GM21529 (cell line): ENCODE measurements around the gene CFAP20.
A peak's percentile ranks its signal among the peaks of the same experiment; 100 is the strongest.

ENCODE experiments used
- ATAC-seq: cut with Tn5 transposase; IDR thresholded peaks from one replicate; pipeline ENCODE4 v1.9.1; 2021; ENCODE audit not compliant: unreplicated experiment

CFAP20 gene

DNA sequence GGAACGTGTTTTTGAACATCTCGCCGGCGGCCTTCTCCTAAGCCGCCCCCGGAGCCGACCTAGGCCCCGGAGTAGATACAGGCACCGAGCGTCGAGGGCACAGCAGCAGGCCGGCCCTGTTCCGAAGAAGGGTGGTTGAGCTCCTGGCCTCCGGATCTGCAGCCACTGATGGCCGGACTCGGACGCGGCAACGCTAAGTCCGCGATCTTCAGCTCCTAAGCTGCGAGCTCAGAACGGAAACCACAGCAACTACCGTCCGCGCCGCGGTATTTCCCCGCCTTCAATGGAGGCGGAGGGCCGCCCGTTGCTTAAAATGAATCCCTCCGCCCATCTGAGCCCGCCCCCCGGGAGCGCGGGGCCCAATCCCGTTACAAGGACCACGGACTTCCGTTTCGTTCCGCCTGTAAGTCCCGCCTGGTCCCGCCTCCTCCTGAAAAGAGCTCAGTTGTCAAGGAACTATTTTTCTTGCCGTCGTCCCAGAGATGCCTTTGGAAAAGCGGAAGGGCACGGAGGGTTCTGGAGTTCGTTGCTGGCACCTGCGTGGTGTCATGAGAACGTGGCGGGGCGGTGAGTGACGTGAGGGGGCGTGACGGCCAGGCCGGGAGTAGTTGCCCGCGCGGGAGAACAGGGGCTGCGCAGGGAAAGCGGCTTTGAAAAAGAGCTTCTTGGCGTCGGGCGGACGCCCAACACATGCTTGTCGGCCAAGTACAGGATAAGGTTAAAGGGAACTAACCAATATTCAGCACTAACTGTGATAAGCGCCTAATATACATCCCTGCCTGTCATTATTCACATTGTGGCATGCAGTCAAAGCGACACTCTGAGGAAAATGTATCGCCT lies at the start of gene CFAP20:
CFAP20 (minus strand) TSS at position 285 of the 840 bp plus-strand sequence; CDS start at position 19, 266 bp downstream.
- peak; percentile 84 for ATAC-seq

DNA sequence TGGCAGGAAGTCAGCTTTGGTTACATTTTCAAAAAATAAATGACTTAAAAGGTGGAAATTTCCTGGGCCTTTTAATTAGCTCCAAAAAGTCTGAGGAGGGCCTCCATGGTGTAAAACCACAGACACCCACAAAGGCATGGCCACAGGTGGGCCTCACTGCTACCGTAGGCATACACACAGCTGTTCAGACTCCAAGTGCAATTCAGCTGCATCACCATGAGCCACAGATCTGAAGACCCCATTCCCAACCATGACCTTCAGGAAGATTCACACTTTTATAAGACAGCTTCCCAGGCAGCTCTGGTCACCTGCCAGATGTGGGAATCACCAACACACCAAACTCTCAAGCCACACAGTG lies 48.2 kb upstream of the CFAP20 start:
- no peak for ATAC-seq

DNA sequence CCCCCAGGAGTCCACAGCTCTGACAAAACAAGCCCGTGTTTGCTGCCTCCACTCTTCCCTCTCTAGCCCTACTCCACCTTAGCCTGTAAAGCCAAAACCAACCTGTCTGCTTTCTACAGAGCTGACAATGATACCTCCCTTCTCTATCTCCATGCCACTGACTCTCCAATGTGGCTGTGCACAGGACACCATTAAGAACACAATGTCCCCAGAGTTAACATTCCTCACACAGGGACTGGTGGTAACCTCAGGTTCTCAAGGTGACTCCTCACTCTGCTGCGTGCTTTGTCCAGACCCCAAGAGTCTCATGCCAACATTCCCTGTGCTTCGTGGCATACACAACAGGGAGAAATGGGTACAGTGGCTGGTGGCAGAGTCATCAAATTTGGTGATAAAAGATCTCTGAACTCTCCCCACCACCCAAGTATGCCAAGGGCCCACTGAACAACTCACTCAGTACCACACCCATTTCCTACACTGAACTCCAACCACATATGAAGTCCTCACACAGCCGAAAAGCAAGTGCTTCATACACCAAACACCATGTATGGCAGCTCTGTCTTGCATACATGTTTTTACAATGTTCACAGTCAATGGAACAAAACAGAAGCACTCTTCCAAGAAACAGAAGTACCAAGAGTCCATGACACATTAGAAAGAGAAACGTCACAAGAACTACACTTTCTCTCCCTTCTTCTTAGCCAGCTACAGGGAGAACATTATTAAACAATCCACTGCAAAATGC lies 47.6 kb upstream of the CFAP20 start:
- ATAC-seq = no peak

DNA sequence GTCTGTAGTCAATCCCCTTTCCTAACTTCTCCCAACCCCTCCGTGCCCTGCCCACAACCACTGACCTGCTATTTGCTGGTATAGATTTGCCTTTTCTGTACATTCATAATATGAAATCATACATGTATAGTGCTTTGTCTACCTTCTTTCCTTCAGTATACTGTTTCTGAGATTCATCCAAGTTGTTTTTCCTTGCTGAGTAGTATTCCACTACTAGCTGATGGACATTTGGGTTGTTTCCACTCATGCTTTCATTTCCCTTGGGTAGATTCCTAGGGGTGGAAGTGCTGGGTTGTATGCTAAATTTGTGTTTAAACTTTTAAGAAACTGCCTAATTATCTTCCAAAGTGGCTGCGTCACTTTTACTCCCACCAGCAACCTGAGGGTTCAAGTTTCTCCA lies 41.0 kb upstream of the CFAP20 start:
- ATAC-seq = no peak

DNA sequence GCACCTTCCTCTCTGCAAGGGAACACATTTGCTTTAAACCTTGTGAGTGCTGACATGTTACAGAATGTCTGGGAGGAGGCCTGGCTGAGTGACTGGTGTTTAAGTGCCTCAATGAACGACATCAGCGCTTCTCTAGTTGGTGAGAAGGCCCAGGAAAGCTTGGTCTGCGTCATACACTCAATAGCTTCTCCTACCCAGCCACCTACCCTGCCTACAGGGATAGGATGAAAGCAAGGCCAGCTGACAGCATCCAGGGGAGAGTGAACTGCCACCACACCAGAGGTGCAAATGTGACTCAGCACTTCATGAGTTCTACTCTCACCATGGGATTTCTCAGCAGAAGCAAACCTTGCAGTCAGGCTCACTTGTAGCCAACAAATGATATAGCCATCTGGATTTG lies 31.7 kb upstream of the CFAP20 start:
- ATAC-seq = no peak

DNA sequence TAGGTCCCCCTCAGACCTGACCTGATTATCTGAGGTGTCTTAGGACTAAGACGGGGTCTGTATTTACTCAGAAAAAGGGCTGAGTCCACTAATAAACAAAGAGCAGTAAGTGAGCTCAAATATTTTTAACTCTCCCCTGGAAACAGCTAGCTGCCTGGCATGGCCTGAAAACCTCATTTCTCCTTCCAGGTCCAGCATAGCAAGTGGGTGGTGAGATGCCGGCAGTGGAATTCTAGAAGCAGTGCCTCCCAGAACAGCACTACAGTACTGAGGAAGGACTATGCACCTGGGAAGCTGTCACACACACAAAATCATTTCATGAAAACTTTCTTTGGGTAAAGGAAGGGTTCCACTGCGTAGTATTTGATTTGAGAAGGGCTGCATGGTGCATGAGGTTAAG lies 29.5 kb upstream of the CFAP20 start:
- no peak for ATAC-seq

DNA sequence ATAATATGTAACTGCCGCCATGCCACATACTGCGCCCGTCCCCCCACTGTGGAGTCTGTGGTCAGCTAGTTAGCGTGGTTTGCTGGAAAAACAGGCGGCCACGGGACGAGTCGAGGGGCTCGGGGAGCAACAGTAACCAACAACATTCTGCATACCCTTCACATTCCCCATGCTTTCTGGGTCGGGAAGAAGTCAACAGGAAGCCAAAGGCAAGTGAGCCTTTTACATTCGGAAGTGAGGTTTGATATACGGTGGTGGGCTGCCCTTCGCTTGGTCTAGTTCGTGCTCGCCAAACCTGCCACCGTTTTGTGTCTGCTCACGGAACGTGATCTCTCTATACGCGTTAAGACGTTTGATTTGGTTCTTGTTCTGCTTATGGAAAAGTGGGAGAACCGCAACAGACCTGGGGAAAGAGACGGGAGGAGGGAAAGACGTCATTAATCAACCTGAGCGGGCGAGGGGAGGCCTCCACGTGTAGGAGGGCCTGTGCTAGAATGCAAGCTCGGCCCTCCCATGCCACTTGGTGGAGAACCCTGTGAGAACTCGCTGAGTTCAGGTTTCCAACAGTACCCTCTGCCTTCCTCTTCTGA lies 28.9 kb upstream of the CFAP20 start:
- no peak for ATAC-seq

DNA sequence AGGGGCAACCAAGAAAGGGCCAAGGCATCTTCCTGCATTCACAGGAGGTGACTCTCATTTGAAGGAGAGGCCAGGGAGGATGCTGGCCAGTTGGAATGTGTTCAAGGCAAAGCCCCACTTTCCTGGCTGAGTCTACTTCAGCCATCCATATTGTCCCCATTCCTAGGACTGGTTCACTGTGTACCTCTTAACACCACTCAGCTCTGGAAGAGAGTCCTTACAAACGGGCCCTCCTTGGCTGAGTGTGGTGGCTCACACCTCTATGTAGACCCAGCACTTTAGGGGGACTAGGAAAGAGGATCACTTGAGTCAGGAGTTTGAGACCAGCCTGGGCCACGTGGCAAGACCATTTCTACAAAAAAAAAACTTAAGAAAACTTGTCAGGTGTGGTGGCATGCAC lies 28.1 kb upstream of the CFAP20 start:
- ATAC-seq = no peak

DNA sequence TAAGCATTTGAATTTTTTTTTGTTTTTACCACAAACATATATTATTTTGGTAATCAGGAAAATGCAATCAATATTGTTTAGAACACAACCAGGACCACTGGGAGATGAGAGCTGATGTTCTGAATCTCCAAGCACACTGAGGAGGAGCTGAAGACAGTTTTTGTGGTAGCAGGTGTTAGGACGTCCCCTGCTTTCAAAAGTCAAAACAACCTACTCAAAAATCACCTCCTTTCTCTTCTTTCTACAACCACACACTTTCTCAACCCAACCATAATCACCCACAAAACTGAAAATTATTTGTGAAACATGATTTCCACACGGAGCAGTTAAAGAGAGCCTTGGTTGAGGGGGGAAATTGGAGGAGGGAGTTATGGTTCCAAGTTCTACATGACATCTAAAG lies 26.7 kb upstream of the CFAP20 start:
- ATAC-seq = no peak

DNA sequence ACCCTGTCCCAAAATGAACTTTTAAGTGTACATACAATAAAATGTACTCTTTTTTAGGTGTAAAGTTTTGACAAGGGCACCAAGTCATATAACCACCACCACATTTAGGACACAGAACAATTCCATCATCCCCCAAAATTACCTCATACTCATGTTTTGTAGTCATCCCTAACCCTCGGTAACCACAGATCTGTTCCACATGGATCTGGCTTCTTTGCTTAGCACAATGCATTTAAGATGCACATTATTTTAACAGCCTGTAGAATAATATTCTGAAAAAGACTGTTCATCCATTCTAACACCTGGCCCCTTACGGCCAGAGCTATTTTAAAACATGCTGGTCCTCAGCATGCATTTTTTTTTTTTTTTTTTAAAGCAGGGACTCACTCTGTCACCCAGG lies 25.2 kb upstream of the CFAP20 start:
- ATAC-seq = no peak

DNA sequence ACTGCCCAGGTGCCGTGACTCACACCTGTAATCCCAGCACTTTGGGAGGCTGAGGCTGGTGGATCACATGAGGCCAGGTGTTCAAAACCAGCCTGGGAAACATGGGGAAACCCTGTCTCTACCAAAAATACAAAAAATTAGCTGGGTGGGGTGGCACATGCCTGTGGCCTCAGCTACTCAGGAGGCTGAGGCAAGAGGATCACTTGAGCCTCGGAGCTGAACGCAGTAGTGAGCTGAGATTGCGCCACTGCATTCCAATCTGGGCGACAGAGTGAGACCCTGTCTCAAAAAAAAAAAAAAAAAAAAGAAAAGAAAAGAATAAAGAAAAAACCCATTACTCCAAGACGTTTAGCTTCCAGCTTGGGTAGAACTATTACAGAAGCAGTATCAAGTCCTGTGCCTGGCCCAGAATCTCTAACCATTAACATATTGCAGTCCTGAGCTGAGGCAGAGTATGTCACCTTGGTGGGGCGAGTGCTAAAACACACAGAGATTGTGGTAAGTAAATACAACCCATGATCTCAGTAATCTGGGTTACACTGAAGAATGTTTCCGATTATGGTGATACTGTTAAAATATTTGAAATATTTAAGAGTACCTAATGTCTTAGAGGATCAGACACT lies 23.2 kb upstream of the CFAP20 start:
- no peak for ATAC-seq

DNA sequence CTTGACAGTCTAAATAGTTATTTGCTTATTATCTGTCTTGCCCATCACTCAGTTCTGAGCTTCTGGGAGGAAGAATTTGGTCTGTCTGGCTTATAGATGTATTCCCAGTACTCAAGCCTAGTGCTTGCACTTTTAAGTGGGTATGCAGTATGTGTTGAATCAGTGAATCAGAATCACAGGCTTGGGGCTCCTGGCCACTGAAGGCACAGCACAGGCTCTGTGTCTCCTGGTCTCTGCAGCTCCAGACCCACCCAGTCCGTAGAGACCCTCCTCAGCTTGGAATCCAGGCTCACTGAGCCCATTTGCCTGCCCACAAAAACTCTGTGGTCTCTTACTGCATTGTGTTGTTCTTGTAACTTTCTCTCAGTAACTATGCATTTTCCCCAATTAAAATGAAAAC lies 19.3 kb upstream of the CFAP20 start:
- ATAC-seq = no peak

DNA sequence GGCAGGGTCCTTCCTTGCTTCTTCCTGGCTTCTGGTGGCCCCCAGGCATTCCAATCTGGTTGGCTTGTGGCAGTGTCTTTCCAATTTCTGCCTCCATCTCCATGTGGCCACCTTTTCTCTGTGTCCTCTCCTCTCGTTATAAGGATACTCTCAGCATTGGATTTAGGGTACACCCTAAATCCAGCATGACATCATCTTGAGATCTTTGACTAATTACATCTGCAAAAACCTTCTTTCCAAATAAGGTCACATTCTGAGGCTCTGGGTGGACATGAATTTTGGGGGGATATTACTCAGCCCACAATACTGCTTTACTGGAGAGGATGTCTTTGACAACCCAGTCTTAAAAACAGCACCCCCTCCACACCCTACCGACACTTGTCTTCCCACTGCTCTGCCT lies 18.9 kb upstream of the CFAP20 start:
- no peak for ATAC-seq

DNA sequence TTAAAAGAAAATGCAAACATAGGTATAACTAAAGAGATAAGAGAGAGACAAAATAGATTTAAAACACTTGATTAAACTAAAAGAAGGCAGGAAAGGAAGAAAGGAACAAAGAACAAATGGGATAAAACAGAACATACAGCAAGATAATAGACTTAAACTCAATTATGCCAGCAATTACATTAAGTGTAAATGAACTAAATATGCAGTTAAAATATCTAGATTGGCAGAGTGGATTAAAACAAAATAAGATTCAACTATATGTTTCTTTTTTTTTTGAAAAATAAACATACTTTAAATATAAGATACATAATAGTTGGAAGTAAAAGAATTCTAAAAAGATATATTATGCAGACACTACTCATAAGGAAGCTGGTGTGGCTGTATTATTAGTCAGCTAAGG lies 9.7 kb upstream of the CFAP20 start:
- ATAC-seq = no peak

DNA sequence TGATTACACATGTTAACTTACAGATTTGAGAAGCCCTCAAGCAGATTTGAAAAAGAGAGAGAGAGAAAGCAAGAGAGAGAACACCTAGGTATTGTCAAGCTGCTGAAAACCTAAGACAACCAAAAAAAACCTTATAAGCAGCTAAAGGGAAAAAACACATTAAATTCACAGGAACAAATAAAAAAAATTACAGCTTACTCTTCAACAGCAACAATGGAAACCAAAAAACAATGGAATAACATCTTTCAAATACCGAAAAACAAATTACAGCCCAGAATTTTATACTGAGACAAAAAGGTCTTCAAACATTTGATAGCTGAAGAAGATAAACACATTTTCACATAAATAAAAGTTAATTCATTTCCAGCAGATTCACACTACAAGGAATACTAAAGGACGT lies 8.4 kb upstream of the CFAP20 start:
- ATAC-seq = no peak

DNA sequence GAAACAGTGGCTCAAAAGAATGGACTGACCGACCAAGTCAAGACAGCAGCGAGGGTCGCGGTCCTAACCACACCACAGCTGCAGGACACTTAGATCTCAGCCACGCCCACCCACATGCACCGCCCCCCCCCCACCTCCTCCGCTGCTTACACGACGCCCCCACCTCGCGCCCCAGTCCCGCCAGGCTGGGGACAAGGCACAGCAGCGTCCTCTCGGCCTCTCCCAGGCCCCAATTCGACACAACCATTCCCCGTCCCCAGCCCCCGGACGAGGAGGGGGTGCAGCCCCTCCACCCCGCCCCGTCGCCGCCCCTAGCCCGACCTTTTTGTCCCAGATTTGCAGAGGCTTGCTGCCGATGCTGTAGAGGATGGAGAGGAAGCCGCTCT lies 477 bp downstream of the CFAP20 start:
- ATAC-seq = peak; percentile 2

DNA sequence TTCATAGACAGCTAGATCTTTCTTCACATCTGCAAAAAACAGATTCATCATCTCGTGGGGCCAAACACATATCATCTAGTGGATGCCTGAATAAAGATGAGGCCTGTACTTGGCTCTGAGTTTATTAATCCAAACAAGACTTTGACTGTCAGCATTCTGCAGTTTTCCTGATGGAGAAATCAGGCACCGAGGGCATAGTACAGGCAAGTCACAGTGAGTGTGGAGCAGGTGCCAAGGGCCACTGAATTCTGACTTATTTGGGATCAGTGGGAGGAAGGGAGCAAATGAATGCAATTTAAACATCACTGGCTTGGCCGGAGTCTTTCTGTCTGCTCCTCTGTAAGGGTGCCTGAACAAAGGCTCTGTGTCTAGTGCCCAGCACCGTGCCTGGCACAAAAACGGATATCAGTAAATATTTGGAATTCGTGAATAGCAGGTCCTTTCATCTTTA lies 975 bp downstream of the CFAP20 start:
- no peak for ATAC-seq

DNA sequence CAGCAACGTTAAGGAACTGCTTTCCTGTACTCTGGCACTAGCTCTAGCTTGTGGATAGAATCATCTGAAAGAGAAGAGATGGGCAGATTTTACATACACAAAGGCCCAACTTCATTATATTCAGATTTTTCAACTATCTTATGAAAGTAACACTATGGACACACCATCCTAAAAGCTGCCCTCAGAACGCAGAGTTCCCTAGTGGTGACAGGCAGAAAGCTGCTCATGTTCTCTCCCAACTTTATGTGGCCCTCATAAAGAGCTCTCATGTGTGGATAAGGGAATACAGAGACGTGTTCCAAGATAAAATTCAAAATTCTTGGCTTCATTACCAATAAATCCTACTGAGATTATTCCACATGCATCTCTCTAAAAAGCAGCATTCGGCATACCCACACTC lies 1.5 kb downstream of the CFAP20 start:
- no peak for ATAC-seq

DNA sequence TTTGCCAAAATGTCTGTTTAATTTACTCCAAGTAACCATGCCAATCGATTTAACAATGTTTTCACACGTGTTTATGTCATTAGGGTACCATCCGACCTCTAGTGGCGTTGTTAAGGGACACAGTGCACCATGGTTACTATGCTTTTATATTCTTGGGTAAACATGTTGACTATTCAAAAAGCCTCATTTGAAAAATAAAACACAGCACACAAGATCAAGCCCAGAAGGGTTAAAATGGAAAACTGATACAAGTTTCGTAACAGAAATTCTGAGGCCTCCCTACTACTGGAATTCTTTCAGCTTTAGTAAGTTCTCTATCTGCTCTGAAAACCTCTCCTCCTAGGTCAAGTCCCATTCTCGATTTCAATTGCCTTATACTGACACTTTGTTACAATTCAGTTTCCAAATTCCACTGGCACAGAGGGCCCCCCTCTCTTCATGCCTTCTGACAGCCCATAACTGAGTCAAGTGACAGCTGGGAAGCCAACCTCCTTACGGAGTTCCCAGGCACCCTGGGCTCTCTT lies 2.1 kb downstream of the CFAP20 start:
- no peak for ATAC-seq

DNA sequence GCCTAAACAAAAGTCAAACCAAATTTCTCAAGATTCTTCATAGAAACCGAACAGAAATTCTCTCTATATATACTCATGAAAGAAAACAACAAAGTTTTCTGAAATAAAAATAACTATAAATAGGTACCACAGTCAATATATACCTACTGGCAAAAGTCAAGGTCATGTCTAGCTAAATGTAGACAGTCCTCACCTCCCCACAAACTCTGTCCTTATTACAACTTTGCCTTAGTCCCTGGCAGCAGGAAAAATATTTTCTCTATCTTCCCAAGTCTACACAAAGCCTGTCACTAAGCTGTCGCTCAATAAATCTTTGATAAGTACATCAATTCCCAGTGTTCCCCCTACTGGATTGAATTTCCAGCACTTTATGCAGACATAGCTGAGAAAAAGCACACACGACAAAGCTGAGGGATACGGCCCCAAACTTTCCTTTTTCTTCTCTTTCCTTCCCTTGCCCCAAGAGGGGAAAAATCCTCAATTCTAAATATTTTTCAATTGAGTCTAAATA lies 2.7 kb downstream of the CFAP20 start:
- no peak for ATAC-seq

DNA sequence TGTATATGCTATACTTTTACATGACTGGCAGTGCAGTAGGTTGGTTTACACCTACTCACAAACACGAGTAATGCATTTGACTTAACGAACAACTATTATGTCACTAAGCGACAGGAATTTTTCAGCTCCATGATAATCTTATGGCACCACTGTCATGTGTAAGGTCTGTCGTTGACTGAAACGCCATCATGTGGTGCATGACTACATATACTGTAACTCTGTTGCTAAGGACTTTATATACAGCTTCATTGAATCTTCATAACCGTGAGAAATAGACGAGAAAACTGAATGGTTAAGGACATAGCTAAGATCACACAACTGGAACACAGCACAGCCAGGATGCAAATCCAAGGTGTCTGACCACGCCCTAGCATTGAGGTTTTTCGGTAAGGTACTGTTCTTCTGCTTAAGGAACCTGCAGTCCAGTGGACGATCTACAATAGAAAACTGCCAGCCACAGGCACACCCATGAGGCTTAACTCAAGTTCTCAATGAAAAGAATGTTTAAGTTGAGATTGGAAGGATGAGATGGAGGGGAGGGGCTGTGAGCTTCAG lies 3.3 kb downstream of the CFAP20 start:
- no peak for ATAC-seq
